Endodermal cell (in vitro differentiated cells): ENCODE measurements around the gene SUGP1. TPM values are rescaled to one million over a fixed set of nuclear protein-coding genes. Genes with fewer than 3 reads are reported as not detected.

Experiments
- DNase-seq: peaks from one replicate; pipeline ENCODE4 v3.0.0-alpha.2; 2017
- H3K27ac ChIP-seq: 2 replicates; pipeline ENCODE4 v1.5.1; 2013; ENCODE audit warnings: mild to moderate bottlenecking, low read depth, low read length, moderate library complexity
- H3K27me3 ChIP-seq: 2 replicates; pipeline ENCODE4 v1.6.1; 2013; ENCODE audit warnings: mild to moderate bottlenecking, low read length, moderate library complexity; ENCODE audit not compliant: insufficient read depth, control insufficient read depth, poor library complexity, severe bottlenecking
- H3K36me3 ChIP-seq: 2 replicates; pipeline ENCODE4 v1.7.0; 2013; ENCODE audit warnings: mild to moderate bottlenecking, low read length, moderate library complexity; ENCODE audit not compliant: control insufficient read depth, insufficient read depth
- H3K4me1 ChIP-seq: one replicate; pipeline ENCODE4 v1.7.0; 2013; ENCODE audit warnings: low read length; ENCODE audit not compliant: control insufficient read depth, insufficient read depth
- H3K4me3 ChIP-seq: 2 replicates; pipeline ENCODE4 v1.5.1; 2013; ENCODE audit warnings: mild to moderate bottlenecking, low read length, moderate library complexity
- H3K9ac ChIP-seq: 2 replicates; pipeline ENCODE4 v1.6.1; 2013; ENCODE audit warnings: mild to moderate bottlenecking, low read length, moderate library complexity; ENCODE audit not compliant: poor library complexity, severe bottlenecking; ENCODE audit errors: extremely low read depth
- H3K9me3 ChIP-seq: 2 replicates; pipeline ENCODE4 v1.6.1; 2013; ENCODE audit warnings: mild to moderate bottlenecking, low read length, moderate library complexity; ENCODE audit not compliant: control insufficient read depth
- H3K27ac Mint-ChIP-seq: 2 replicates; pipeline ENCODE4 v1.8.0; 2020; ENCODE audit warnings: mixed read lengths
- H3K27me3 Mint-ChIP-seq: 2 replicates; pipeline ENCODE4 v1.8.0; 2021; ENCODE audit warnings: mild to moderate bottlenecking, mixed read lengths; ENCODE audit not compliant: insufficient read depth
- H3K36me3 Mint-ChIP-seq: 2 replicates; pipeline ENCODE4 v1.8.0; 2020; ENCODE audit warnings: low read depth, mixed read lengths
- H3K4me1 Mint-ChIP-seq: 2 replicates; pipeline ENCODE4 v1.8.0; 2020; ENCODE audit warnings: mixed read lengths
- H3K4me3 Mint-ChIP-seq: 2 replicates; pipeline ENCODE4 v1.8.0; 2020; ENCODE audit warnings: mild to moderate bottlenecking, moderate library complexity, mixed read lengths
- H3K9me3 Mint-ChIP-seq: 2 replicates; pipeline ENCODE4 v1.8.0; 2020; ENCODE audit warnings: mild to moderate bottlenecking, mixed read lengths
- CTCF ChIP-seq: fragments of 200-600 bp; sonication (generic); conservative IDR thresholded peaks from 2 replicates; pipeline ENCODE4 v1.5.0; 2021; ENCODE audit warnings: antibody characterized with exemption, mild to moderate bottlenecking
- WGBS, 2 experiments: methylation state at CpG; one replicate each; pipeline versions ENCODE4 v1.1.5 to v1.1.7; 2013; ENCODE audit warnings: missing lambda C conversion rate in 2 of 2, mixed read lengths in 1 of 2; ENCODE audit not compliant: insufficient coverage in 1 of 2, insufficient read length in 1 of 2; 5-methylcytosine and 5-hydroxymethylcytosine counted together
- total RNA-seq, 2 donors: library from RNA; stranded (reverse); fragmentation: NEBNext Ultra II Directional in 1 of 2; extraction: Animal tissue kit (Norgen Biotek cat#: 25700) in 1 of 2; gene quantifications; 2 replicates in 1 of 2; 3 replicates in 1 of 2; pipeline ENCODE4 v1.2.1, GENCODE V29; 2021

Gene SUGP1
- total RNA-seq, 2 donors from 2014 or later = 72.2 to 75.5 TPM

DNA sequence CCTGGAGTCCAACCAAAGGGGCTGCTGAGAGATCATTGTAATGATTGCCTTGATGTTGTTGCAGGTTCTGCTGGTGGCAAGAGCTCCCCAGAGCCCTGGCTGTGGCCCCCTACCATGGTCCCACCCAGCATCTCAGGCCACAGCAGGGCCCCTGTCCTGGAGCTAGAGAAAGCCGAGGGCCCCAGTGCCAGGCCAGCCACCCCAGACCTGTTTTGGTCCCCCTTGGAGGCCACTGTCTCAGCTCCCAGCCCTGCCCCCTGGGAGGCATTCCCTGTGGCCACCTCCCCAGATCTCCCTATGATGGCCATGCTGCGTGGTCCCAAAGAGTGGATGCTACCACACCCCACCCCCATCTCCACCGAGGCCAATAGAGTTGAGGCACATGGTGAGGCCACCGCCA is 93.1 kb downstream of the SUGP1 start:
- no peaks in the 10 kb centered on the region for H3K36me3 ChIP-seq
- H3K27me3 ChIP-seq = peaks cover 54% of the 10 kb centered on the region
- H3K9ac ChIP-seq = no peak overlapping the region
- TF ChIP-seq CTCF = no peak
- no peaks in the 10 kb centered on the region for H3K9me3 Mint-ChIP-seq
- peaks cover 68% of the 10 kb centered on the region for H3K27me3 Mint-ChIP-seq
- no peaks in the 10 kb centered on the region for H3K36me3 Mint-ChIP-seq
- no peak overlapping the region for H3K4me3 ChIP-seq
- no peak overlapping the region for H3K27ac Mint-ChIP-seq
- WGBS, 2 experiments = 87 to 100% methylated on average over 1 to 4 of the region's 4 CpGs
- H3K4me1 ChIP-seq = no peaks in the 10 kb centered on the region
- DNase-seq = no peak
- H3K4me3 Mint-ChIP-seq = no peak overlapping the region
- no peaks in the 10 kb centered on the region for H3K4me1 Mint-ChIP-seq
- no peak overlapping the region for H3K27ac ChIP-seq
- H3K9me3 ChIP-seq = no peaks in the 10 kb centered on the region

GRCh38 chr19:19226663-19227062 is 93.6 kb downstream of the SUGP1 start:
- H3K27ac ChIP-seq = no peak overlapping the region
- no peak overlapping the region for H3K4me3 ChIP-seq
- no peaks in the 10 kb centered on the region for H3K4me1 Mint-ChIP-seq
- H3K9me3 ChIP-seq = no peaks in the 10 kb centered on the region
- no peak overlapping the region for H3K9ac ChIP-seq
- no peaks in the 10 kb centered on the region for H3K9me3 Mint-ChIP-seq
- peaks cover 67% of the 10 kb centered on the region for H3K27me3 Mint-ChIP-seq
- H3K36me3 Mint-ChIP-seq = no peaks in the 10 kb centered on the region
- H3K27me3 ChIP-seq = peaks cover 54% of the 10 kb centered on the region
- WGBS, 2 experiments = 82 to 84% methylated on average over 6 to 10 of the region's 10 CpGs
- H3K27ac Mint-ChIP-seq = no peak overlapping the region
- no peak for DNase-seq
- no peak overlapping the region for H3K4me3 Mint-ChIP-seq
- no peak for TF ChIP-seq CTCF
- no peaks in the 10 kb centered on the region for H3K36me3 ChIP-seq
- H3K4me1 ChIP-seq = no peaks in the 10 kb centered on the region

GRCh38 chr19:19226204-19226603 is 94.1 kb downstream of the SUGP1 start:
- Histone ChIP-seq H3K4me3 (no peak overlapping the region), H3K4me1 (no peaks in the 10 kb centered on the region), H3K27me3 (peaks cover 54% of the 10 kb centered on the region), H3K27ac (no peak overlapping the region), H3K9me3 (no peaks in the 10 kb centered on the region), H3K9ac (no peak overlapping the region), H3K36me3 (no peaks in the 10 kb centered on the region)
- Mint-ChIP-seq H3K4me3 (no peak overlapping the region), H3K9me3 (no peaks in the 10 kb centered on the region), H3K27ac (no peak overlapping the region), H3K4me1 (no peaks in the 10 kb centered on the region), H3K27me3 (peaks cover 64% of the 10 kb centered on the region), H3K36me3 (no peaks in the 10 kb centered on the region)
- no peak for TF ChIP-seq CTCF
- WGBS, 2 experiments = 88 to 93% methylated on average over 4 to 5 of the region's 5 CpGs
- no peak for DNase-seq

Other genes starting within 250 kb of the SUGP1 start
- gene TMEM161A, start 182.0 kb downstream of the SUGP1 start, total RNA-seq = 10 to 100 TPM; 56.1 to 66.6 TPM
- gene MEF2B, start 150.2 kb downstream of the SUGP1 start, total RNA-seq = 1 to 10 TPM; 1.2 to 1.6 TPM
- 10 to 100 TPM; 22.6 to 34.3 TPM for gene BORCS8, start 128.4 kb downstream of the SUGP1 start, total RNA-seq
- 100 to 1,000 TPM; 117 to 122 TPM for gene RFXANK, start 128.3 kb downstream of the SUGP1 start, total RNA-seq
- 10 to 100 TPM; 14.7 to 17.2 TPM for gene NR2C2AP, start 117.1 kb downstream of the SUGP1 start, total RNA-seq
- 1 to 10 TPM in 1 of 2 donors, under 1 TPM in 1; 0.77 to 4.2 TPM for gene NCAN, start 108.6 kb downstream of the SUGP1 start, total RNA-seq
- gene TM6SF2, start 47.2 kb downstream of the SUGP1 start, total RNA-seq = 10 to 100 TPM in 1 of 2 donors, 1 to 10 TPM in 1; 8.2 to 13.1 TPM
- gene MAU2, start 320 bp upstream of the SUGP1 start, total RNA-seq = 10 to 100 TPM; 64.1 to 64.3 TPM
- gene GATAD2A, start 85.2 kb upstream of the SUGP1 start, total RNA-seq = 100 to 1,000 TPM; 115 to 126 TPM
- gene TSSK6, start 195.0 kb upstream of the SUGP1 start, total RNA-seq = 1 to 10 TPM; 2.9 to 5.0 TPM
- 100 to 1,000 TPM; 408 to 446 TPM for gene NDUFA13, start 195.7 kb upstream of the SUGP1 start, total RNA-seq
- gene YJEFN3, start 208.4 kb upstream of the SUGP1 start, total RNA-seq = 10 to 100 TPM in 1 of 2 donors, 1 to 10 TPM in 1; 7.3 to 12.6 TPM
- 1 to 10 TPM; 3.6 to 9.9 TPM for gene CILP2, start 217.8 kb upstream of the SUGP1 start, total RNA-seq